GM21360 (cell line): ENCODE measurements around the gene PAIP2.
"Not testable (repeated sequence)": the region's sequence is repeated elsewhere in the genome, so short reads cannot be mapped to it uniquely, and the experiment has no call there.

ENCODE experiments used
- ATAC-seq: cut with Tn5 transposase; IDR thresholded peaks from one replicate; pipeline ENCODE4 v1.9.1; 2021; ENCODE audit warnings: mild to moderate bottlenecking, moderate library complexity; ENCODE audit not compliant: unreplicated experiment

Gene PAIP2

DNA sequence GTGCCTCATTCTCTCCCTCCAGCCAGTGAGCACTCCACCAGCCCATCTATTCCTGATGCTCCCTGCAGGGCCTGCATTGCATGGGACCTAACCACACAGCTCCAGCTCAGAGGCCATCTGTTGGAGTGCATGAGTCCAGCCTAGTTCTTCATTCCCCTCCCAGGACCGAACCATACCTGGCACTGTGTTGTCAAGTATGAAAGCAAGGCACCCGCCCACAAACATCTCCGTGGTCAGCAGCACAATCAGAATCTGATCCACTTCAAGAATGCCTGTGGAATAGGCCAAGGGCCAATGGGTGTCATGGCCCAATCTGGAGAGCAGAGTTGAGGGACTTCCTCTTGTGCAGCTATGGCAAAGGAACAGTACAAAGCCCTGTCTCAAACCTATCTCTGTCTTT is 35.6 kb downstream of the PAIP2 start:
- no peak for ATAC-seq

DNA sequence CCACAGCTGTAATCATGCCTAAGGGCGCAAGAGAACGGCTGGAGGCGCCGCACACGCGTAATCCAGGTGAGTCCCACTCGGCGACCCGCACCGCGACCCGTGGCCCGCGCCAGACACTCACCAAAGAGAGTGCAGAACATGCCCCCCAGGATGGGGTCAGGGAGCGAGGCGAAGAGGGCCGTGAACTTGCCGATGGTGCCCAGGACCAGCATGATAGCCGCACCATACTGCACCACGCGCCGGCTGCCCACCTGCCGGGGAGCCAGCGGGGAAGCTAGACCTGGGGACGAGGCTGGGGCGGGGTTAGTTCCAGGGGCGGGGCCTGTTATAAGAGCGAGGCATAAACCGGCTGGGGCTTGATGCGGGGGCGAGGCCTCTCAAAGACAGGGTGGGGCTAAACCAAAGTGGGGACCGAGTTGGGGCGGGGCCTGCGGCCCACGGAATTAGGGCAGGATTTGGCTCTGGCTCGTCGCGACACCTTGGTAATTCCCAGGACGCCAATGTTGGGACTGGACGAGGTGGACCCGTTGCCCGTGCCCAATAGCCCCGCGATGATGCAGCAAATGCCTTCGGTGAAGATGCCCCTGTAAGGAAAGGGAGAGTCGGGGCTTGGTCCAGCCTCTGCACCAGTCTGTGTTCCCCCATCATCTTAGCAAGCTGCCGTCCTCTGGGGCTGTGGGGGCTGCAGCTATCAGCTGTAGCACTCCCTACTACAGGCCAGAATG is 36.6 kb downstream of the PAIP2 start:
- no peak for ATAC-seq

DNA sequence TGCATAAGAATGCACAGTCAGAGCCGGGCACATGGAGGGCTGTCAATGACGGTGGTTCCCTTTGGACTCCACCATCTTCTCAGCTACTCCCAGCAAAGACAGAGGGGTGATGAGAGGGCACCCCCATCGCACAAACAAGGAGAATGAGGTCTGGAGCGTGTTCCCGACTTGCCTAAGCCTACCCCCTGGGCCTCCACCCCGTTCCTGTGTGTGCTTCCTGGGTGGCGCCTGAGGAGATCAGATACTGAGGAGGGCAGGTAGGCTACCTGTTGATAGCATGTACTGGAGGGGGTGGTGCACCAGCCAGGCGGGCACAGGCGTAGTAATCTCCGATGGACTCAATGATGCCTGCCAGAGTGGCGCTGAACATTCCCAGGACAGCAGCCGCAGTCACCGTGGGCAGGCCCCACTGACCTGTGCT is 37.3 kb downstream of the PAIP2 start:
- ATAC-seq, result no peak

DNA sequence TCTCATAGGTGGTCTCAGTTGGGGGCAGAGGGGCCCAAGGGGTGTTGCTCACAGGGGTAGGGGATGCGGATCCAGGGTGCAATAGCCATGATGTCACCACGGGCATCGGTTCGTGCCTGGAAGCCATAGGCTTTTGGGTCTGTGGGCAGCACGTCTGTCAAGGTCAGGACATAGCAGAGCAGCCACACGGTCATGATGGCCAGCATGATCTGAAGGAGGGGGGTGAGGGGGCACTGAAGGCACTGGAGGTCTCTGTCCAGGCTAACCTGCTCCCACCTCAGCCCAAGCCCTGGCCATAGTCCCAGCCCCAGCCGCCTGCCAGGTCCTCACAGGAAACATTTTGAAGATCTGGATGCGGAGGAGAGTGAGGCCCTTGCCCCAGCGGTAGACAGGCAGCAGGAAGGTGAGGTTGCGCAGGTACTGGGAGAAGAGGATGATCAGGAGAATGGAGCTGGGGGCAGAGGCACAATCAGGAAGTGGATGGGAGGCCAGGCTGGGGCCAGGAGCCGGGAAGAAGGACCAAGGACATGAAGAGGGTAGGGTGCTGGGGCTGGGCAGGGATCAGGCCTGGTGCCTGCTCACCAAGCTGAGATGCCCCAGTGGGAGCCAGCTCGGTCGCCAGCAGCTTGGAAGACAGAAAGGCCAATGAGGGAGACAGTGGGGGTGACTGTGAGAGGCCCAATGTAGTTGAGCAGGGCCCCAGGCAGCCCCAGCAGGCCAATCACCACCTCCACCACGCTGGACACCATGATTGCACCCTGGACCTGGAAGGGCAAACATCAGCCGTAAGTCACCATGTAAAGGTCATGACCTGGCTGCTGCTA is 38.2 kb downstream of the PAIP2 start:
- no peak for ATAC-seq

DNA sequence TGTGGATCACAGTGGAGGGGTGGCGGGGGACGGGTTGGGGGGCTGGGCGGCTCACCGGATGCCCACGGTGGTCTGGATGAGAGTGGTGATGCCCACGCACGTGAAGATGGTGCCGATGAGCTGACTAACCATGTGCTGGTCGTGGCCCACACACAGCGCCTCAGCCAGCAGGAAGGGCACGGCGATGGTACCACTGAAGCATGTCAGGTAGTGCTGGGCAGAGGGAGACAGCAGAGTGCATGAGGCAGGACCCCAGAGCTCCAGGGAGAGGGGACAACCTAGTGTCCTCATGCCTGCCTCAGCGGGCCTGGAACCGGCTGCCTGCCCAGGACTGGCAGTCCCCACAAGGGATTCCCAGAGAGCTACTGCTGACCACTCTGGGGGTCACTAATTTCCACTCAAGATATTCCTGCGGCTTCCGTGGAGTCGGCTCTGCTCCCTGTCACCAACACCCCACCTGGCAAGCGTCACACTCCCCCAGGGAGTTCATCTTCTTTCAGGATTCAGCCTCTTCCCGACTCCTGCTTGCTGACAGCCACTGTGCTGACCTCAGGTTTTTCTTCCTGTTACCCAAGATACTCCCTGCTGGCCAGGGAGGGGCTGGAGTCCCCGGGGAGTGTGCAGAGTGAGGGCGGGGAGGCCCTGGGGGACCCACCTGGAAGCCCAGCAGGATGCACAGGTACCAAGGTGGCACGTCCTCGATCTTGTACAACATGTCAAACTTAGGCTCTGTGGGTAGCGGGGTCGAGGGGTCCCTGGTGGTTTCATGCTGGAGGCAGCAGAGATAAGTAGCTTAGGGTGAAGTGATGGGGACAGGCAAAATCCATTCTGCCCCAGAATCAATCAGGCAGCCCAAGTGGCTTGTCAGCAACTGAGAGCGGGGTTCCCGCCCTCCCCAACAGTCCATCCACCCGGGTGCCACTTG is 40.4 kb downstream of the PAIP2 start:
- ATAC-seq, result no peak

DNA sequence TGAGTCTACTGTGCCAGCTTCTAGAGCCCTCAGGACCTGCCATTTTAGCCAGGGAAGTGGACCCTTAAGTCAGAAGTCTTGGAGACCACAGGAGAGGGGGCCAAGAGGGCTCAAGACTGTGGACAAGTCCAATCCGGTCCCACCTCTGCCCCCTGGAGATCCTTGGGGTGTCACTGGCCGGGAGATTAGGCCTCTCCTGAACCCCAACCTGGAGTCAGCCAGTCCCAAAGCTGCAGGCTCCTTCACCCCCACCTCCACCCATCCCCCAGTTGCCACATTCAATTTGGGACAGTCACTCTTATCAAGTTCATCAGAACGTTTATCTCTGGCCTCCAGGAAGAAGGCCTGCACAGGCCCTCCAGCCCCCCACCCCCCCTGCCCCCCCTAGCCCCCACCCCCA is 41.2 kb downstream of the PAIP2 start:
- ATAC-seq, result no peak

DNA sequence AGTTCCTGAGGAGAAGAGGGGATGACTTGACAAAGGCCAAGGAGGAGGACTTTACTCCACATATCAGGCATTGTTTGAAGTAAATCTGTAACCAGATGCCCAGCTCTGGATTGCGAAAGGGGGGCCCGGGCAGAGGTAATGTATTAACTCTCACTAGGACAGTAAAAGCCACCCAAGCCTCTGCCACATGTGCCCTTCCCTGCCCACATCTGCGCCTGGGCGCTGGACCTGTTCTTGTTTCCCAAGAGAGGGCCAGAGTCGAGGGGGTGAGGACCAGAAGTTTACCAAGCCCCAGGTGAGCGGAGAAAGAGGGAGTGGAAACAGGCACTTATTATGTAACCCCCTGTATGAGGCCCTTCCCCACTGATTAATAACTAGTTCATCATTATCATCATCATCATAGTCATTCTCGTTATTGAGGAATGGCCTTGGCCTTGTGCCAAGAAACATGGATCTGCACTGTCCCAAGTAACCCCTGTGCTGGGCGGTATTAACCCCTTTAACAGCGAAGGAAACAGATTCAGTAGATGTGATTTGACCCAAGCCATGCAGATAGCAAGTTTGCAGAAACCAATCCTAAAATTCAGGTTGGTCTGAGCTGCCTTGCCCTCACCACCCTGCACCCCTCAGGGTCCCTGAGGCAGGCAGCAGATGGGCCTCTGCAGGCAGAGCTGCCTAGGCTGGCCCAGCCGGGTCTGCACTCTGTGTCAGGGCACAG is 41.8 kb downstream of the PAIP2 start, which contains the start of gene SLC23A1:
Gene SLC23A1 (minus strand): TSS at position 23 of the 718 bp plus-strand sequence. CDS start 44 bp downstream, outside the sequence.
- no peak for ATAC-seq

DNA sequence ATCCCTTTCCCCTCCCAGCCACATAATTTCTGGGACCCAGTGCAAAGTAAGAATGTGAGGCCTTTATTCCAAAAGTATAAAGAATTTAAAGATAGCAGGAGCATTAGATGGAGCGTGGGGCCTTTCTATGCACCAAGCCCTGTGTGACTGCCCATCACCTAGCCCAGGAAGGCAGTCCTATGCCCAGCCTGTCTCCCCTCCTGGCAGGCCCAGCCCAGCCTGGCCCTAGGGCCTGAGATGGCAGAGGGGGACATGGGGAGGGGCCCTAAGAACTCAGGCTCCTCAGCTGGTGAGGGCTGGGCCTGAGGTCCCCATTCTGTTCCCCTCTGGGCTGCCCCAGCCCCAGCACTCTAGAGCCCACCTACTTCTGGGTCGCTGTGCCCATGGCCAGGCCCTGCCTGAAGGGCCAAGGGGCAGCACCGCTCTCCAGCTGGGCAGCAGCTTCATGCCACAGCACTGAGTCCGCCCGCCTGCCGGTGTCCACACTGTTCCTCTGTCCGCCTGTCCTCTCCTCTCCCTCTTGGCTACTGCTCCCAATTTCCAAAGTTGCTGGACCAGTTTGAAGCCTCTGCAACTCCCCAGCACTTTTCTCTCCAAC is 42.4 kb downstream of the PAIP2 start:
- no peak for ATAC-seq

DNA sequence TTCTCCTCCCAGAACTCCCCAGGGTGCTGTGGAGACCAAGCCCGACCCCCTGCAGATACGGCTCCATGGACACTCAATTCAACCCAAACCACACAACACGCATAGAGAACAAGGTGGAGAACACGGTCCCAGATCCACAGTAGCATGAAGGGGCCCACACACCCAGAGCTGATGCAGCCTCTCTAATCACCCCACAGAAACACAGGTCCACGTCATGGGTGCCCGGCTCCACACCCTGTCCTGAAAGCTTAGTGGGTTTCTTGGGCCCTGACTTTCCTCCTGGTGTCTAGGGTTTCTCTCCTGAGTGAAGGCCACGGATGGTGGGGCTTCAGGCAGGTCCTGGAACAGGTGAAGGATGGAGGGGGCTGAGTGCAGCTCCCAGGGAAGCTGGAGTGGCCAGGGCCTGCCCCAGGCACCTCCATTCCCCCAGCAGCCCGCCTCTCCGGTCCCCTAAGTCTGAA is 43.0 kb downstream of the PAIP2 start:
- ATAC-seq, result no peak

DNA sequence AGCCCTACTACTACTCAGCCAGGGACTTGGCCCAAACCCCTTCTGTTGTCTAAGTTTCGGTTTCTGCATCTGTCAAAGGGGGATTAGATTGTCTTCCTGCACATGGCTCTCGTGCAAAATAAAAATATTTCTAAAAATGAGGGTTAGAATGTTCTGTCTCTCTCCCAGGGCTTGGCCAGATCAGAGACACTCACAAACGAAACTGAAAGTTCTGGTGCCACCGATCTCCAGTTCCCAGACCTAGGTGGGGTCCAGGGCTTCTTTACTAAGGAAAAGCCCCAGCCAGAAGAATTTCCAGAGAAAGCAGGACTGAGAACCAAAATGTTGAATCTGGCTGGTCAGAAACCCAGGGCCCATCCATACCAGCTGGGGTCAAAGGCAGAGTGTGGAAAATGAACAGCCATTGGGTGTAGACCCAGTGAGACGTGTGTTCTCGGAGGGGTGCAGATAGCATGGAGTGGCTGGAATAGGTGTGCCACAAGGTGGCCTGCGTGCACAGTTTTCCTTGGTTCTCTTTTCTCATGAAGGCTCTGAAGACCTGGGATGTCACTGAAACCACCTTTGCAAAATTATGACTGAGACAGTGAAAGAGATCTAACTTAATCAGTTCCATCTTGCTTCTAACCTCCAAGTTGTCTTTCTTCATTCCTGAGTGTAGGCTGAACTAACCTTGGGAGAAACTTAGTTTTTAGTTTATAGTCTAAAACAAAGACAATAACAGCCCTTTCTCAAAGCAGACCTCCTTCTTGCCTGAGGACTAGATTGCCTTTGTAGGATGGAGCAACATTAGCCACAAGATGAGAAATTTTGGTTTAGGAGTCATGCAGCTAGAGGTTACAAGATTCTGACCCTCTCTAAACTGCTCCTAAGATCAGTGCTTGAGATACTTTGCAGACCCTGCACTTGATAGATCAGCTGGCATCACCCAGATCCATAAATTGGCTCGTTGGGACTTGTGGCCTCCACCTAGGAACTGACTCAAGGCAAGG is 43.7 kb downstream of the PAIP2 start:
- ATAC-seq, result no peak

DNA sequence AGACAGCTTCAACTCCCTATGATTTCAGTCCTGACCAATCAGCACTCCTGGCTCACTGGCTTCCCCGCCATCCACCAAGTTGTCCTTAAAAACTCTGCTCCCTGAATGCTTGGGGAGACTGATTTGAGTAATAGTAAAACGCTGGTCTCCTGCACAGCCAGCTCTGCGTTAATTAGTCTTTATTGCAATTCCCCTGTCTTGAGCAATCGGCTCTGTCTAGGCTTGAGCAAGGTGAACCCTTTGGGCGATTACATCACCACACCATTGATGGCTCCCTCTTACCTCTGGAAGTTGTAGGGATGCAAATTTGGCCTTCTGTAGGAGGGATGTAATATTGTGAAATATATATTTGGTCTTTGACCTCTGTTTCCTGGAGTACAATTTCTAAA is 44.4 kb downstream of the PAIP2 start:
- ATAC-seq, result no peak

DNA sequence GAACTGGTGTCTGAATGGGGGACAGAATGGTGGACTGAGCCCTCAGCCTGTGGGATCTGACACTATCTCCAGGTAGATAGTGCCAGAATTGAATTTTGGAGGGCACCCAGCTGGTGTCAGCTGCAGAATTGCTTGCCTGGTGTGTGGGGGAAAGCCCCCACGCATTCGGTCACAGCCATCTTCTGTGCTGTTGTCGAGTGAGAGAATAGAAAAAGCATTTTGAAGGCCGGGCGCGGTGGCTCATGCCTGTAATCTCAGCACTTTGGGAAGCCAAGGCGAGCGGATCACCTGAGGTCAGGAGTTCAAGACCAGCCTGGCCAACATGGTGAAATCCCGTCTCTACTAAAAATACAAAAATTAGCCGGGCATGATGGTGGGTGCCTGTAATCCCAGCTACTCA is 45.3 kb downstream of the PAIP2 start:
- not testable (repeated sequence) for ATAC-seq

DNA sequence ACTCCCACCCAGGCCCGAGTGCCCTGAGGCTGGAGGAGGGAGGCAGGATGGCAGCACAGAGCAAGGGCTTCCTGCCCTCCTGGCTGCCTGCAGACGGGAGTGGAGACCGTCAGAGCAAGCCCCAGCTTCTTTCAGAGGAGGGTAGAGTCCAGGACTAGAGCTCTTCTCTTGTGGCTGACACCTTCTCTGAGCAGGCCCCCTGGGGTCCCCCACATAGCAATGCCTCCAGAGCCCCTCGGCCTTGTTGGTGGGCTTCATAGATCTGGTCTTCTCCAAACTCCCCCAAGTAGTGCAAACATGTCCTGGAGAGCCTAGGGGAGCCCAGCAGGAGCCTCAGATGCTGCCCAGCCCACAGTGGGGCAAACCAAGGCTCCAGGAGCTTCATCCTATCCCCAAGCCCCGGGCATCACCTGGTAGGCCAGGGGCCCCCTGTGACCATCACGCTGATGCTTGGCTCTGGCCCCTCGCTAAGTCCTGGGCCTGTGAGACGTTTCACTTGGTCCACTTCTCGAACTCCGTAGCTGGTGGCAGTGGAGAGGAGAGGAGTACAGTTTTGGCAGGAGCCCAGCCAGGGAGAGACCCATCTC is 46.0 kb downstream of the PAIP2 start:
- ATAC-seq, result no peak

DNA sequence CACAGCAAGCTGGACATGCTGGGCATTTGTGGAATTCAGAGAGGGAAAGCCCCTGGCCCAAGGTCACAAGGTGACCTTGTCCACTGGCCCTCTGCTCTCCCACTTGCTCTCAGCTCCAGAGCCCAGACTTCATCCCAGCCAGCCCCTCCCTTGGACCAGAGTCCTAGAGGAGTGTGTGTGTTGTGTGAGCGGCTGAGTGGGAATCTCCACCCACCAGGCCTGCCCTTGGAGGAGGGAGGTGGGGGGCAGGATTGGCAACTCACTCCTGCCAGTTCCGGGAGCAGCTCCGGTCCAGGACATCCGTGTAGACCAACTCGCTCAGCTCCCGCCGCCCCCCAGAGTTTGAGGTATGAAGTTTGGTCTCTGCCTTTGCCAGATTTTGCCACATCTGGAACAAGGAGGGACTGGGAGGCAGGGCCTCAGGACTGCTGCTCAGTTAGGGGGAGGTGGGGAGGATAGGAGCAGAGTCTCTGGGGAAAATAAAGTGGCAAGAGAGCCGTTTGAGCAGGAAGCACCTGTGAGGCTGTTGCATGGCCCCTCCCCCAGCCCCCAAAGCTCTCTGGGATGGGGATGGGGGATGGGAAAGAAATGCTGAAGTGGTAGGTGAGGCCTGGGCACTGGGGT is 46.7 kb downstream of the PAIP2 start:
- no peak for ATAC-seq

DNA sequence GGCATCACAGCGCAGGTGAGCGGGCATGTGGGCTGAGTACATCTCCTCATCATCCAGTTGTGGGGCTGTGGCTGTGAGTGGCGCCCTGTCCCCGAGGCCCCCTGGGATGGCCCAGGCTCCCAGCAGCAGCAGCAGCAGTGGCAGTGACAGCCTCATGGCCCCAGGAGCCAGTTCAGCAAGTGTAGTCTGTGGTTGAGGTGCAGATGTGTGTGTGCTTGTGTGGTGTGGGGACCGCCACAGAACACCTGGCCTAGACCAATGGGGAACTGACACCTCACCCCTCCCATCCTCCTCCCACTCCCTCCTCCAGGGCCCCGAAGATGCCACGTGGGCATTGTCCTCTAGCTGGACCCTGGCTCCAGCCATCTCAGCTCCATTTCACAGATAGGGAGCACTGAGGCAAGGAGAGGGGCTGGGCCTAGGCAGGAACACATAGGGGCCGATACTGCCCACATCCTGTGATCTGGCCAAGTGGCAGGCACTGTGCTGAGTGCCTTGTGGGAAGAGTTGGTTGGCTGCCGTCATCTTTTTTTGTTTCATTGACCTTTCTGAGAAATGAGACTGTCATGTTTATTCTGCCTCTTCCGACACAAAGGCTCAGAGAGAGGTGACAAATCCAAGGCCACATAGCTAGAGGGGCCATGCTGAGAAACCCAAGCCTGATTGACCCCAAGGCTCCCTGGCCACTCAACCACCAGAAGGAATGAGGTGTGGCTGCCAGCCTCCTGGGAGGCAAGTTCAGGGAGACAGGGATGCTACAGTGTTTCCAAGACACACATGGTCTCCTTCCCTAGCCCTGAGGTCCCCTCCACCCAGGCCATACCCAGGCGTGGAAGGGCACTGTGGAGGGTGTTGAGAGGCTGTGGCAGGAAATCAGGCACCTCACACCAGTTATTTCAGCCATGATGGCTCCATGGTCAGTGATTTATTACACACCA is 48.3 kb downstream of the PAIP2 start, which contains the start of gene MZB1:
Gene MZB1 (minus strand): TSS at position 213 of the 938 bp plus-strand sequence. CDS start 57 bp downstream, at position 156.
- peak; percentile 24 for ATAC-seq

DNA sequence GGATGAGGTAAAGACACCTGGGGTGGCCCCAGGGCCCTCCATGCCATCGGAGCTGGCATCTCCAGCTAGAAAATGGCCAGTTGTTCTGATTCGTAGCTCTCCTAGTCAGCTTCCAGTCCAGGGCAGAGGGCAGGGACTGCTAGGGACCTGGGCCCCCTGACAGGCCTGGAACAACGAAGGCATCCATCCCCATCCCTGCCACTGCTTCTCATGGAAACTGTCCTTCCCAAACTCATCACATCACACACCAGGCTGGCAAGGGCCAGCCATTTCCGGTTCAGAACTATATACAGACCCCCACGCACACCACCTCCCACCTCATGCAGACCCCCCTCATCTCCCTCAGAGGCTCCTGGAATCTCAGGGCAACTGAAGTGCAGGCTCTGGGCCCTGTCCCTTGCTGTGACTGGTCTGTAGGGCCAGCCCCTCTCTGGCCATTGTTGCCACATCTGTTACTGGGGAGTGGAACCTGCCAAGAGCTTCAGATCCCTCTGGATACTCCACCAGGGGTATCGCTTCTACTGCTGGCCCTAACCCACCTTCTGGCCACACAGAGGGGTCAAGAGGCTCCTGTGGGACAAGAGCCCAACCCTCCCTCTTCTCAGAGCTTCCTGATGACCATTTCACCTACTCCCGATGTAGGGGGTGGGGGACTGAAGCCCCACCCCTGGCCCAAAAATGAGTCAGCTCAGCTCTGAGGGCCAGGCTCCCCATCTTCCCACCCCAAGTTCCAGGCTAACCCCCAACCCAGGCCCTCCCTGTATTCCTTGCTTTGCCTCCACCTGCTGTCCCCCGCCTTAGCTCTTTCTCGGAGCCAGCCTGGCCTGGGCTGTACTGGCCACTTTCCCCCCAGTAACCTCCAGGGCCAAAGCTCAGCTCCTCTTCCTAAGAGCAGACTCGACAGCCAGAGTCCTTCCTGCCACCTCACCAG is 49.2 kb downstream of the PAIP2 start:
- no peak for ATAC-seq
